LNCAP (cell line): ENCODE measurements around the gene METTL2B.

Experiments
- TF ChIP-seq, protein P1 (sequence below): fragments of 450-650 bp; IDR thresholded peaks from 2 replicates; pipeline ENCODE4 v1.5.1; 2017; ENCODE audit warnings: mild to moderate bottlenecking

METTL2B gene, protein sequence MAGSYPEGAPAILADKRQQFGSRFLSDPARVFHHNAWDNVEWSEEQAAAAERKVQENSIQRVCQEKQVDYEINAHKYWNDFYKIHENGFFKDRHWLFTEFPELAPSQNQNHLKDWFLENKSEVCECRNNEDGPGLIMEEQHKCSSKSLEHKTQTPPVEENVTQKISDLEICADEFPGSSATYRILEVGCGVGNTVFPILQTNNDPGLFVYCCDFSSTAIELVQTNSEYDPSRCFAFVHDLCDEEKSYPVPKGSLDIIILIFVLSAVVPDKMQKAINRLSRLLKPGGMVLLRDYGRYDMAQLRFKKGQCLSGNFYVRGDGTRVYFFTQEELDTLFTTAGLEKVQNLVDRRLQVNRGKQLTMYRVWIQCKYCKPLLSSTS

DNA sequence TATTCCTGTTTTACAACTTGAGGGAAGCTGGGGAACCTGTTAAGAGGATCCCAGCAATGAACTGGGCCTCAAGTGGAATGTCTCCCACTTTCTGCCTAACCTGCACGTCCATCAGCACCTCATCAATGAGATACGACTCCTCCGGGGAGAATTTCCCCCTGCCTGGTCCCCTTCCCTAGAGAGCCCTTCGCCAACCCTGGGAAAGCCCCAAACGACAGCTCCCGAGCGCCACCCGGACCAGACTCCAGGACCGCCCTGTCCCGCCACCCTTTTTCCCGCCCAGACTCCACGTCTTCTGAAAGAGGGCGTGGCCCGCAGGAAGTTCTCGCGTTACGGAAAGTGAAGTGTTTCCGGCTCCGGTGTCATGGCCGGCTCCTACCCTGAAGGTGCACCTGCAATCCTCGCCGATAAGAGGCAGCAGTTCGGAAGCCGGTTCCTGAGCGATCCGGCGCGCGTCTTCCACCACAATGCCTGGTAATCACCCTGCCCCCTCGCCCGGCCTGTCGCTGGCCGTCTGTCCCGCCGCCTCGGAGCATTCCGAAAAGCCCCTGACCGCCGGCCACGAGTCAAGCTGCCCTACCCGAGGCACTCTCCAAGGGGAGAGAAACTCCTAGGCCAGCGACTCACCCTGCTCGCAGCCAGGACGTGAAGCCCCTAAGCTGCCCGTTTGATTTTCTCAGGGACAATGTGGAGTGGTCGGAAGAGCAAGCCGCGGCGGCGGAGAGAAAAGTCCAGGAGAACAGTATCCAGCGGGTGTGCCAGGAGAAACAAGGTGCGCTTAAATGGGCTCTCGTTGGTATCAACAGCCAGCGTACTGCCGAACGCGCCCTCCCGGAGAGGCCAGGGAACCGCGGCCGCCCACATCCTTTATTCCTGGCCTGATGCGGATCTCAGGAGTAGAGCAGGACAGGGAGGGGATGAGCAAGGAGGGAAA, at the start of gene METTL2B:
TSS of gene METTL2B (plus strand) at position 347 of the 934 bp plus-strand sequence. CDS start at position 365, 18 bp downstream.
- TF ChIP-seq, protein P1, sequence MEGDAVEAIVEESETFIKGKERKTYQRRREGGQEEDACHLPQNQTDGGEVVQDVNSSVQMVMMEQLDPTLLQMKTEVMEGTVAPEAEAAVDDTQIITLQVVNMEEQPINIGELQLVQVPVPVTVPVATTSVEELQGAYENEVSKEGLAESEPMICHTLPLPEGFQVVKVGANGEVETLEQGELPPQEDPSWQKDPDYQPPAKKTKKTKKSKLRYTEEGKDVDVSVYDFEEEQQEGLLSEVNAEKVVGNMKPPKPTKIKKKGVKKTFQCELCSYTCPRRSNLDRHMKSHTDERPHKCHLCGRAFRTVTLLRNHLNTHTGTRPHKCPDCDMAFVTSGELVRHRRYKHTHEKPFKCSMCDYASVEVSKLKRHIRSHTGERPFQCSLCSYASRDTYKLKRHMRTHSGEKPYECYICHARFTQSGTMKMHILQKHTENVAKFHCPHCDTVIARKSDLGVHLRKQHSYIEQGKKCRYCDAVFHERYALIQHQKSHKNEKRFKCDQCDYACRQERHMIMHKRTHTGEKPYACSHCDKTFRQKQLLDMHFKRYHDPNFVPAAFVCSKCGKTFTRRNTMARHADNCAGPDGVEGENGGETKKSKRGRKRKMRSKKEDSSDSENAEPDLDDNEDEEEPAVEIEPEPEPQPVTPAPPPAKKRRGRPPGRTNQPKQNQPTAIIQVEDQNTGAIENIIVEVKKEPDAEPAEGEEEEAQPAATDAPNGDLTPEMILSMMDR: peak; percentile 19; the same call in 1 of the 2 replicates

DNA sequence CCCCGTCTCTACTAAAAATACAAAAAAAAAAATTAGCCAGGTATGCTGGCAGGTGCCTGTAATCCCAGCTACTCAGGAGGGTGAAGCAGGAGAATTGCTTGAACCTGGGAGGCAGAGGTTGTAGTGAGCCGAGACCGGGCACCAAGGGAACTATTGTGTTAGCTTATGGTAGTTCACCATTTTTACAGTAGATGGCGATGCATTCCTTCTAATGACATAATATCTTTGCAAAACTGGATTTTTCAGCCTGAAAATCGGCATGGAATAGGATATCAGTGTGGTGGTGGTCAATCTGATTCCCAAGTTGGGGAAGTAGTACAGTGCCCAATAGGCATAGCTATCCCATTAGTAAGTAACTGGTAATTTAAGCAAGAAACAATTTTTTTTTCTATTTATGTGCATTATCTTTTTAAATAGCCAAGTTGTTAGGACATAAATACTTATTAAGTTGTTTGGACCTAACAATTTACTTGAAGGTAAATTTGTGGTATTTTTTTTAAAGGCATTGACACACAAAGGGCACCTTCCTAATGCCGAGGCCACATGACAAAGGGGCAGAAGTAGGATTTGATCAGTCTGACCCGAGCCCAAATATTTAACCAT, 49.2 kb upstream of the METTL2B start:
- TF ChIP-seq, protein P1: peak; percentile 73

DNA sequence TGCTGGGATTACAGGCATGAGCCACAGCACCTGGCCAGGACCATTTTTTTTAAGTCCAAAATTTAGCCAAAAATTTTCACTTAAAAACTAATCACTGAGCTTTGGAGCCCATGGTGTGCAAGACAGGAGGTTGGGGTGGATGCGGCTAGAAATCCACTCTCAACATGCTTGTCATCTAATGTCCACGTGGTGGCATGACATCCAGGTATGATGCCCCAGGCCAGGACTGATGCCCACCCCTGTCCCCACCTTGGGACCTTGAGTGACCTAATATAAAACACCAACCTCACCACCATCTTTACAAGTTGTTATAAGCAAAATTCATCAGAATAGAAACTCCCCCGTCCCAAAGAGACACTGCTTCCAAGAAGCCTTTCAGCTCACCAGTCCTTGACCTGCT, 46.3 kb upstream of the METTL2B start:
- TF ChIP-seq, protein P1: no peak

DNA sequence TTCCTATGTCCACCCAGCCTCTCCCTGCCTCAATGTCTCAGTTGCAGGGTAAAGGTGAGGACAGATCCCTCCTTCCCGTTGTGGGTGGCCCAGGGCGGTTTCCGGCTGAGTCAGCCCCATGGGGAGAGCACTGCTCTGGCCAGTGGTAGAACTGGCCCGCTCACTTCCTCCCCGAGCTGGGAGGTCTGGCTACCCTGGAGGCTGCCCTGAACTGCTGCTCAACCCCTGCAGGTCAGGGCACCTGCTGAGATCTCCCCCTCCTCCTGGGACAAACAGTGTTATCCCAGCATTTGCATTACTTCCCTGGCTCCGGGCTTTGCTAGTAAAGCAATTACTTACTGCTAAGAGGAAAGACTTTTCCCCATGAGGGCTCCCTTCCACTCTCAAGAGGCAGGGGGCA, 45.3 kb upstream of the METTL2B start:
- TF ChIP-seq, protein P1: no peak

DNA sequence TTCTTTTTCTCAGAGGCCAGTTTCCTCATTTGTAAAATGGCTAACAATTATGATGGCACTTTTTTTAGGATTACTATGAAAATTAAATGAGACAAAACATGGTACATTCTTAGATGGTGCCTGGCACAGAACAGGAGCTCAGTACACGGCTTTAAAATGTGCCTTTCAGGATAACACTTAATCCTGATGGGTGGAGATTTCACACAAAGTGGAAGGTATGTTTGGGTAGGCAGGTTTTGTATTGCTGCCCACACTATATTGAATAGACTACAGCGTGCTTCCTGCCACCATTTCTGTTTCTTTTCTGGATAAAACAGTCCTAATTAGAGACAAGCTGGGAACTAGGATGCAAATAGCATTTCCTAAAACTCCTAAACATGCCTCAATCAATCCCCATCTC, 44.8 kb upstream of the METTL2B start:
- TF ChIP-seq, protein P1: no peak

DNA sequence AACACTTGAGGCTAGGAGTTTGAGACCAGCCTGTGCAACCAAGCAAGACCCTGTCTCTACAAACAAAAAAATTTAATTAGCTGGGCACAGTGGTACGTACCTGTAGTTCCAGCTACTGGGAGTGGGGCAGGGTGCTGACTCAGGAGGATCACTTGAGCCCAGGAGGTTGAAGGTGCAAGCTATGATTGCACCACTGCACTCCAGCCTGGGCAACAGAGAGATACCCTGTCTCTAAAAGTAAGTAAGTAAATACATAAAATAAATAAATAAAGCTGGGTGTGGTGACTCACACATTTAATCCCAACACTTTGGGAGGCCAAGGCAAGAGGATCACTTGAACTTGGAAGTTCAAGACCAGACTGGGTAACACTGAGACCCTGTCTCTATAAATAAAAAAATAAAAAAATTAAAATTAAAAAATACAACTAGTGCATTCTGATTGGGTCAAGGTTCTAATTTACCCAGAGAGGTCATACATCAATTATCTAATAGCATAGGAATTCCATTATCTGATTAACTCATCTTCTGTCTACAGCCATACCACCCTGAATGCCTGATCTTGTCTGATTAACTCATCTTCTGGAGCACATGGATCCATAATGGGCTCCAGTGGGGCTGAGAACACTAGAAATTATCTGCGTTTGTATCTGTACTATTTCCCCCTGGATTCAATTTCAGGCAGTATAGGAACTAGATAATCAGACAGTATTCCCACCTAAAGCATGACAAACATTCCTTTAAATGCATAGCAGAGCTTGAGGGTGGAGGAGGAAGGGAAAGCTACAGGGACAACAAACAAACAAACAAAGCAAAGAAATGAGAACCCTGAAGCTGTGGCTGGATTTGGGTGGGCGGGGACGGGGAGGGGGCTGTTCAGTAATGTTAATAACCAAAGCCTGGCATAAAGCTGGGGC, 41.9 kb upstream of the METTL2B start:
- TF ChIP-seq, protein P1: no peak

DNA sequence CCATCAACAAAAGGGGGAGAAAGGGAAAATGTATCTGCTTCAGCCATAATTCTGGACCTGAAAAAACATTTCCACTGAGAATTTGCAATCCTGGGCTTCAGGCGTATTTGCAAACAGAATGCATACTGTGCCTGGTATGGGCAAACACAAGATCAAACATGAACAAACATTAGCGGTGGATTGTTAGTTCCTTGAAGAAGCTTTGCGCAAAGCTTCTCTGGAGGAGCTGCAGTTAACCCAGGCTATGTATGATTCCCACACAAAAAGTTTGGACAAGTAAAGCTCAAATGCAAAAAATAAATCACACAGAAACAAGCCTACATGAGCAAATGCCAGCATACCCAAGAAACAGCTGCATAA, 41.2 kb upstream of the METTL2B start:
- TF ChIP-seq, protein P1: no peak
